ENCODE data around the gene EFHC1. TPM values are rescaled to one million over a fixed set of nuclear protein-coding genes. Genes with fewer than 3 reads are reported as not detected.

Gene EFHC1
- total RNA-seq, 2 experiments from 2014 or later, result 3.4 to 4.8 TPM

DNA sequence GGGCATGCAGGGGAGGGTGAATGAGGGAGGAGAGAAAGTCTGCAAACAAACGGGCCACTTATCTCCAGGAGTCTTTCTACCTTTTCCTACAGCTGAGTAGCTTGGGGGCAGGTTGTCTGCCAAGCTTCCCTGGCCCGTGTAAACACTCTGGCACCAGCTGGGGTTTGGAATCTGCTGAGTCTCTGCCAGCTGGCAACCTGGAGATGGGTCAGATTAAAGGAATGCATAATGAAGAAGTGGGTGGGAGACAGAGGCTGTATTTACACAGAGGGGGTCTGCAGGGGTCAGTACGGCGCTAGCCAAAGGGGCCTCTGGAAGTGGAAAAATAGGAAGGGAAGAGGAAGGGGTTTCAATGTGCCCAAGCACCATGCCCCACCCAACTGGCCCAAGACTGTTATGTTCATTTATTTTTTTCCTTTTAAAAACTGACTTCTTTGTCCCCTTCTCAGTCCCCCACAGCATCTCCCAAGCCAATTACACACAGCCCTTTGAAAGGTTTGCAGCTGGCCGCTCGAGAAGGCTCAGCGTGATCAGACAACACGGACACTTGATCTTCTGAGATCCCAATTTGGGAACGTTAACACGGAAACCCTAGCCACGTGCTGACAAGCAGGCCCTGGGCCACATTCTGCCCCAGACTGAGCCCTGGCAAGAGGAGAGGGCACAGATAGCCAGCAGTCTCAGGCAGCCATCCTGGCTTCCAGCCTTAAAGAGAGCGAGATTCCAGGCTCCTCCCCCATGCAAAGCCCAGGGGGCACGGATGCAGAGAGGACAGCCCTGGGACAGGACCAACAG, 131.5 kb downstream of the EFHC1 start:
- Histone ChIP-seq H3K27ac (ENCODE audit: low read depth in 1 of 2, low read length in 2 of 2) (no peak overlapping the region), H3K9me3 (ENCODE audit: control insufficient read depth in 1 of 2, insufficient read depth in 1 of 2, low read length in 2 of 2) (no peaks in the 10 kb centered on the region), H3K27me3 (ENCODE audit: control insufficient read depth in 1 of 2, insufficient read depth in 2 of 2, low read length in 2 of 2) (no peaks in the 10 kb centered on the region), H3K4me1 (ENCODE audit: insufficient read depth, low read length) (no peaks in the 10 kb centered on the region), H3K4me3 (ENCODE audit: low read length) (no peak overlapping the region), H3K36me3 (ENCODE audit: insufficient read depth, low read length) (no peaks in the 10 kb centered on the region)
- Mint-ChIP-seq H3K4me1 (ENCODE audit: low read depth) (peaks cover 37% of the 10 kb centered on the region), H3K36me3 (ENCODE audit: low read depth) (peaks cover 3% of the 10 kb centered on the region), H3K9me3 (no peaks in the 10 kb centered on the region), H3K27me3 (no peaks in the 10 kb centered on the region), H3K27ac (no peak overlapping the region), H3K4me3 (no peak overlapping the region)
- intact Hi-C loops (cut with DNase I, micrococcal nuclease), result no loop called here
- DNase-seq (no peak), ATAC-seq (ENCODE audit: poor library complexity) (no peak)
- ChIA-PET CTCF (no interaction called here), POLR2A (no interaction called here)
- TF ChIP-seq, protein P1, sequence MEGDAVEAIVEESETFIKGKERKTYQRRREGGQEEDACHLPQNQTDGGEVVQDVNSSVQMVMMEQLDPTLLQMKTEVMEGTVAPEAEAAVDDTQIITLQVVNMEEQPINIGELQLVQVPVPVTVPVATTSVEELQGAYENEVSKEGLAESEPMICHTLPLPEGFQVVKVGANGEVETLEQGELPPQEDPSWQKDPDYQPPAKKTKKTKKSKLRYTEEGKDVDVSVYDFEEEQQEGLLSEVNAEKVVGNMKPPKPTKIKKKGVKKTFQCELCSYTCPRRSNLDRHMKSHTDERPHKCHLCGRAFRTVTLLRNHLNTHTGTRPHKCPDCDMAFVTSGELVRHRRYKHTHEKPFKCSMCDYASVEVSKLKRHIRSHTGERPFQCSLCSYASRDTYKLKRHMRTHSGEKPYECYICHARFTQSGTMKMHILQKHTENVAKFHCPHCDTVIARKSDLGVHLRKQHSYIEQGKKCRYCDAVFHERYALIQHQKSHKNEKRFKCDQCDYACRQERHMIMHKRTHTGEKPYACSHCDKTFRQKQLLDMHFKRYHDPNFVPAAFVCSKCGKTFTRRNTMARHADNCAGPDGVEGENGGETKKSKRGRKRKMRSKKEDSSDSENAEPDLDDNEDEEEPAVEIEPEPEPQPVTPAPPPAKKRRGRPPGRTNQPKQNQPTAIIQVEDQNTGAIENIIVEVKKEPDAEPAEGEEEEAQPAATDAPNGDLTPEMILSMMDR (IDR thresholded peaks at IDR 0.05), result no peak

DNA sequence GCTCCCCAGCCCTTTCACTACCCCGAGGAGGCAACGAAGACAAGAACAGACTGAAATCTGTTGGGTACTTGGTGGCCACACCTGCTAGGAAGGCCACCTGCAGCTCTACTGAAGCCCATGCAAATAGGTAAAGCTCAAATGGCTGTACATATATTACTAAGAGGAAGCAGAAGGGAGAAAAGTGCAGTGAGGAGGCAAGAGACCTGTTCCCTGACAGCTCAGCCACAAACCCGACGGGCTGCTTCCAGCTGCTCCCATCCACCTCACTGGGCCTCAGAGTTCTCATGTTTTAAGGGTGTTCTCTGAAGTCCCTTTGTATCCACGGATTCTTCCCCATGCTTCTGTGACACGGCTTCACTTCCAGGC, 132.1 kb downstream of the EFHC1 start:
- Histone ChIP-seq H3K36me3 (ENCODE audit: insufficient read depth, low read length) (no peaks in the 10 kb centered on the region), H3K9me3 (ENCODE audit: control insufficient read depth in 1 of 2, insufficient read depth in 1 of 2, low read length in 2 of 2) (no peaks in the 10 kb centered on the region), H3K4me1 (ENCODE audit: insufficient read depth, low read length) (no peaks in the 10 kb centered on the region), H3K4me3 (ENCODE audit: low read length) (no peak overlapping the region), H3K27me3 (ENCODE audit: control insufficient read depth in 1 of 2, insufficient read depth in 2 of 2, low read length in 2 of 2) (no peaks in the 10 kb centered on the region), H3K27ac (ENCODE audit: low read depth in 1 of 2, low read length in 2 of 2) (no peak overlapping the region)
- ATAC-seq (ENCODE audit: poor library complexity) (no peak), DNase-seq (no peak)
- TF ChIP-seq, protein P1 (IDR thresholded peaks at IDR 0.05), result no peak
- H3K4me3 Mint-ChIP-seq, result no peak overlapping the region
- POLR2A ChIA-PET, result no interaction called here
- CTCF ChIA-PET, result no interaction called here
- no peaks in the 10 kb centered on the region for H3K36me3 Mint-ChIP-seq (ENCODE audit: low read depth)
- peaks cover 37% of the 10 kb centered on the region for H3K4me1 Mint-ChIP-seq (ENCODE audit: low read depth)
- H3K9me3 Mint-ChIP-seq, result no peaks in the 10 kb centered on the region
- H3K27me3 Mint-ChIP-seq, result no peaks in the 10 kb centered on the region
- intact Hi-C loops (cut with DNase I, micrococcal nuclease), result no loop called here
- no peak overlapping the region for H3K27ac Mint-ChIP-seq

DNA sequence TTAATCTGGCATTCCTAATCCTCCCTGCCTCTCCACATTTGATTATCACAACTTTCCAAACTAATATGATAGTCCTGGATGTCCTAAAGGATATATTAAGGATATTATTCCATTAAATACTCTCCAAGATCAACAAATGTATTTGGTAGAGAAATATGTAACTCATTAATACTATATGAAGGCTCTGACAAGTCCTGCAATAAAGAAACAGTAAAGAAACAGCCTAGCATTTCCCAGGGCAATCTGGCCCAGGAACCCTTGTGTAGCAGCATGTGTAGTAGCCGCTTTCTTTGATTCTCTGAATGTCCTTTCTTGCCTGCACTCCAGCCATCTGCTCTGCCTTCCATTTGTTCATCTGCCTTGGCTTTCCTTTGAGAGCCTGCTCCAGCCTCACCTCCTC, 133.0 kb downstream of the EFHC1 start:
- Mint-ChIP-seq H3K9me3 (no peaks in the 10 kb centered on the region), H3K27me3 (no peaks in the 10 kb centered on the region), H3K4me3 (no peak overlapping the region), H3K36me3 (ENCODE audit: low read depth) (no peaks in the 10 kb centered on the region), H3K27ac (no peak overlapping the region), H3K4me1 (ENCODE audit: low read depth) (peaks cover 36% of the 10 kb centered on the region)
- Histone ChIP-seq H3K27me3 (ENCODE audit: control insufficient read depth in 1 of 2, insufficient read depth in 2 of 2, low read length in 2 of 2) (no peaks in the 10 kb centered on the region), H3K4me3 (ENCODE audit: low read length) (no peak overlapping the region), H3K27ac (ENCODE audit: low read depth in 1 of 2, low read length in 2 of 2) (no peak overlapping the region), H3K9me3 (ENCODE audit: control insufficient read depth in 1 of 2, insufficient read depth in 1 of 2, low read length in 2 of 2) (no peaks in the 10 kb centered on the region), H3K36me3 (ENCODE audit: insufficient read depth, low read length) (no peaks in the 10 kb centered on the region), H3K4me1 (ENCODE audit: insufficient read depth, low read length) (no peaks in the 10 kb centered on the region)
- no peak for DNase-seq
- CTCF ChIA-PET, result no interaction called here
- TF ChIP-seq, protein P1 (IDR thresholded peaks at IDR 0.05), result no peak
- POLR2A ChIA-PET, result no interaction called here
- intact Hi-C loops (cut with DNase I, micrococcal nuclease), result no loop called here
- ATAC-seq (ENCODE audit: poor library complexity), result no peak
